Anterior cingulate cortex (tissue), 58 donors: Measurements from ENCODE around the gene NT5C2.

Experiments
- DNase-seq, 58 donors: peaks; one replicate each; lab custom pipeline; 2025; lab: John Stamatoyannopoulos, UW

The NT5C2 gene

DNA sequence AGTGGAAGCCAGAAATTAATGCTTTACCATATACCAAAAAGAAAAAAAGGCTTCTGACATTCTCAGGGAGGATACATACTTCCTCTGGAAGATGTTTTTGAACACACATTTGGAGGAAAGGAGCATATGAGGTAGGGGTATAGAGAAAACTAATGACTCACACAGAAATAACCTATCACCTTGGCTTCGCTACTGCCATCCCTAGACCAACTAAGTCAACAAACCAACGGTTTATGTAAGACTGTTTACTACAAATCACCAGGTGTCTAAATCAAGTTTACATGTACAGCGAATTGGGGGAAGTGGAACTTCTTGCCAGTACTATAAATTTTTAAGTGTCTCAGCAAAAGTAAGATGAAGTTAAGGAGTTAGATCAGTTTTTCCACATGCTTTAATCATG lies 96.9 kb downstream of the NT5C2 start:
- DNase-seq = no peak

- no peak for DNase-seq
These were observed 98.1 kb downstream of the NT5C2 start for GRCh38 chr10:103095005-103095404.

GRCh38 chr10:103090911-103091310 lies 102.2 kb downstream of the NT5C2 start:
- DNase-seq = no peak

DNA sequence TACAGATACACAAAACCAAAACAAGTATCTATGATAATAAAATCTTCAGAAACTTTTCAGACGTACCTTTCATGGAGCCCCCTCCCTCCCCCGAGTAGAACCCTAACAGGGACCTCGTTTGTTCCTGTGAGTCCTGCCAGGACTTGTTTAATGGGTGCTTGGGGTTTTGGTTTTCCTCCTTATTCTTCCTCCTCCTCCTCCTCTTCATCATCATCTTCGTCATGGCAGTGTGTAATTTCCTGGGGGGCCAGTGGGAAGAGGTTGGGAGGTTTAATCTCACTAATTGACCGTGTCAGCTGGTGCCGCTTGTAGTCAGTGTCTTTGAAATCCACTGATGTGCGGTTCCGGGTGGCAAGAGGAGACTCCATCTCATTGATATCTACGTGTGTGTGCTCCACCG lies 103.6 kb downstream of the NT5C2 start:
- no peak for DNase-seq

DNA sequence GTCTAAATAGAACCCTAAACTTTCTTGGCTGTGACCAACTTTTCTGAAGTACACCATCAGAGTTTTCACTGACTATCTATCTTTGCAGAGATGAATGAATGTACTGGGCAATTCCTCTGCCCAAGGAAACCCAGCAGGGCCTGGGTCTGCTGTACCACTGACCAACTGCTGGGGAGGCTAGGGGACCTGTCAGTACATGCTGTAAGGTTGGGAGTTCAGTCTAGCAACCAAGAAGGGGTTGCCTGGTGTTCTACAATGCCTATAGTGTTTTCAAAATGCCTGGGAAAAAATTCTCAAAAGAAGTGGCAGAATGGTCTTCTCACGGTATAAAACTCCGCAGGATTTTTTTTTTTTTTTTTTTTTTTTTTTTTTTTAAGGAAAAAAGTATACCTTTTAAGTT lies 106.3 kb downstream of the NT5C2 start:
- DNase-seq = no peak

DNA sequence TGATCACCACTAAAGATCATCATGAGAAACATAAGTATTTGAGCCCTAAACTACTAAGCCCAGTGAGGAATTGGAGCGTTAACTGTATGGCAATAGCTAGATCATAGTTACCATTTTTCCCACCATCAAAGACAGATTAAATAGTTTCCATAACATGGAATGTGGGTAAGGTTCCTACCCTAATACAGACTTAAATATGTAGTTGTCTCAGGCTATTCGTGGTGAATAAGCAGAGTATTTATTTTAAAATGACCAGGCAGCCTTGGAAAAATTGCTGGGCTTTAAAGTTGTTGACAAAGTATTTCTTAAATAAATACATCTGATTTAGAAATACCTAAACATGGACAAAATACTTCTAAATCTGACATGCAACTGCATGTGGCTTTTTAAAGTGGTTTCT lies 106.8 kb downstream of the NT5C2 start:
- no peak for DNase-seq

- DNase-seq = no peak
These were observed 109.1 kb downstream of the NT5C2 start for GRCh38 chr10:103083977-103084320.

DNA sequence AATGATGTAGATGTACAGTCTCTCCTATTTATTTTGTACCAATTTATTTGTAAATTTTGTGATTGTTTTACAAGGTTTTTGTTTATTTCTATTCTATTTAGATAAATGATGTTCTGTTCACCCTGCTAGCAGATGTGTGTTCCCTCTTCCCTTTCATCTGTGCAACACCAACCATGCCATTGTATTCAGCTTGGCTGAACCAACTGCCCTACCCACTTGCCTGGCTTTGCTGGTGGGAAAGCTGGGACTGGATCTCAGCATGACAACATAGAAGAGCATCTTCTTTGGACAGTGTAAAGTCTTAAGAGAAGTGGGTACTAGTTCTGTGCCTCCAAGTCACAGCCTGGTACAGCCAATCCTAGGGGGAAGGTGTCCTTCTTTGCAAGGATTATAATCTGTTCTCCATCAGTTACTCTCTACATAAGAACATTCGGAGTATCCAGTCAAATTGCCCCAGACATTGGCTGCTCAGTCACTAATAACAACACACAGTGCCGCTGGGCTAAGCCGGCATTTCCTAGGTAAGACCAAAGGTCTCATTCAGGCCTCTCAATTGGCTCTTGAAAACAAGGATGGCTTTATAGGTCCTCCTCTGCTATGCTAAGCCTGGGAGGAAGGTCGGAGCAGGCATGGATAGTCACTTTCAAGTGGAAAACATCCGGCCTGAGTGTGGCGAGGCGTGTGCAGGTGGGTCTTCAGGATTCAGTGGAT lies 109.7 kb downstream of the NT5C2 start:
- DNase-seq = peak in 13 of 58 donors; percentile 14 to 52 (median 27)

DNA sequence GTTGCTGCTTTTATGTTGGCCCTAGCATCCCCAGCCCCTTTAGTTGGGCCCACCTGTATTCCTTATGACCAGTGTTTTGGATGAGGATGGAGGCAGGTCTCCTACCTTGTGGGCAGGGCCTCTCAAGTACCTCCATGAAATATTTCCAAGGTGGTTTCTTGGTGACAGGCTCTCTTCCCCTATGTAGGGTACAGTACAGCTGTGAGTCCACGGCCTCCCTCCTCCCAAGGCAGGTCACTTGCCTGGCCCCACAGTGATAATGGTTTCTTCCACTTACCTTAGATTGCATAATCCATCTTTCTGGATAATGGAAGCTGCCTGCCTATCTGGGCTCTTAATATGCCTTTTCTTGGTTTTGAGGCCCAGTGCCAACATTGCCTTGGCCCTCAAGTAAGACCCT lies 110.4 kb downstream of the NT5C2 start:
- no peak for DNase-seq

DNA sequence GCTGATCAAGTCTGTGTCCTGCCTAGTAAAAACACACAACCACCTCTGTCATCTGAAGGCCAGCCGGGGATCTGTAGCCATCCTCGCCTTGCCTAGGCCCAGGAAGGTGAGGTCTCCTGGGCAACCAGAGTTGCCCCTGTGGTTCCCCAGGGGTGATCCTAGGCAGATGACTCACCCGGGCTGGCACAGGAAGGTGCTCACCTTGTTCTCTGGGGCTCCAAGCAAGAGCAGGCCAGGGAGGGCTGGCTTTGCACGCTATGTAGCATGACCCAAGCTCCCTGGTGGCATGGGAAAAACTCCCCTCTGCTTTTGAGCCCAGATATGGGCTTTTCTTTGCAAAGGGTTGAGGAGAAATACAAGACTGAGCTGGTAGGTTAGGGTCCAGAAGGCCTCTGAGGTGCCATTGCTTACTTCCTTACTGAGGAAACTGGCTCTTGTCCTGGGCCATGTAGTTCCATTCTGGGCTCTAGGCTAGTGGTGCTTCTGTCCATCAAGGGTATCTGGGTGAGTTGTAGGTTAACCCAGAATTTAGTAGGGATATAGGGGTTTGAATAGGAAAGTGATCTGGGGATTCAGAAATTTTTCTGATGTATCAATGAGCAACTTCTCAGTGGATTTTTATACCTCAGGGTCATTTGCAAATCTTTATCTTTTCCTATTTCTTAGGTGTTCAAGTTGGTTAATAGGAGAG lies 112.0 kb downstream of the NT5C2 start:
- no peak for DNase-seq

GRCh38 chr10:103079946-103080345 lies 113.1 kb downstream of the NT5C2 start:
- no peak for DNase-seq

DNA sequence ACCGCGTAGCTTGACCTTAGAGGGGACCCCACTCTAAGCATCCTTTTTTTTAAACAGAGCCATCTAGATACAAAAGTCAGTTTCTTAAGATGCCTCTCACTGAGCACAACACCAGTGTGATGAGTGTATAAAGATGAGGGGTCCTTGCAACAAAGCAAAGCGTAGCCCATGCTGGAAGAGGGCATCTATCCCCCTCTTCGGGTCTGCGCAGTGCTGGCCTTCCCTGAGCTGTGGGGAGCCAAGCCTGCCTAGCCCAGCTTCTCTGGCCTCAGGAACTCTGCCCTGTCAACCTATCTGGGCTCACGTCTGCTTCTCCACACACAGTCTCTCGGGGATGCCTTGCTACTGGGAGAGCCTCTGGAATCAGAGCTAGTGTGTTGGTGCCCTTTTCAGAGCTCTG lies 114.0 kb downstream of the NT5C2 start:
- DNase-seq = no peak

- no peak for DNase-seq
These were observed 114.4 kb downstream of the NT5C2 start for GRCh38 chr10:103078676-103079075.

DNA sequence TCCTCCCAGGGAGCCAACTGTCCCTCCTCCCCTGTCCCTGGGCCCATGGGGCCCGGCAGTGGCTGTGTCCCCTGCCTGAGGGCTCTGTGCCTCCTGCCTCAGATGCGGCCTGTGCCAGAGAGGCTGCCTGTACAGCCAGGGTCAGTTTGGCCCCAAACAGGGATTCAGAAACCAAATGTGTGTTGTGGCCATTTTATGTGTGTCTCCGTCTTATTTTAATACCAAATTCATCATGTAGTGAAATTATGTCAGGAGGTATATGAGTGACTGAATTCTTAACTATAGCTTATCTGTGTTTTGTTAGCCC lies 114.8 kb downstream of the NT5C2 start:
- no peak for DNase-seq

- DNase-seq = no peak
These were observed 115.4 kb downstream of the NT5C2 start for GRCh38 chr10:103077491-103078308.

DNA sequence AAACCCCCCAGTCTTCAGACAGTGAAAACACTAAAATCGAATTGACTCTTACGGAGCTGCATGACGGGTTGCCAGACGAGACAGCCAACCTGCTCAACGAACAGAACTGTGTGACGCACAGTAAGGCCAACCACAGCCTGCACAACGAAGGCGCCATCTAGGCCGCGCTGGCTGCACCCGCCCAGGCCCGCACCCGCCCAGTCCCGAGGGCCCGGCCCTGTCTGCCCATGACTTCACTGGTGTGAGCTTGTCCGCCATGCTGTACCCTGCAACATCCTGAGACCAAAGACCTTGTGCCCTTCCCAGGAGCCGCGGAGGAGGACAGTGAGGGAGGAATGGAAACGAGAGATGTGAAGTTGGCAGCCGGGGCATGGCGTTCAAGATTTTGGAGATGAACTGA lies 116.1 kb downstream of the NT5C2 start:
- no peak for DNase-seq

GRCh38 chr10:103072891-103073290 lies 120.2 kb downstream of the NT5C2 start:
- DNase-seq = no peak

GRCh38 chr10:103072276-103072675 lies 120.8 kb downstream of the NT5C2 start:
- no peak for DNase-seq

GRCh38 chr10:103069453-103070331 lies 123.4 kb downstream of the NT5C2 start:
- peak in 35 of 58 donors; percentile 1 to 69 (median 19) for DNase-seq

GRCh38 chr10:103067956-103068355 lies 125.1 kb downstream of the NT5C2 start:
- no peak for DNase-seq

DNA sequence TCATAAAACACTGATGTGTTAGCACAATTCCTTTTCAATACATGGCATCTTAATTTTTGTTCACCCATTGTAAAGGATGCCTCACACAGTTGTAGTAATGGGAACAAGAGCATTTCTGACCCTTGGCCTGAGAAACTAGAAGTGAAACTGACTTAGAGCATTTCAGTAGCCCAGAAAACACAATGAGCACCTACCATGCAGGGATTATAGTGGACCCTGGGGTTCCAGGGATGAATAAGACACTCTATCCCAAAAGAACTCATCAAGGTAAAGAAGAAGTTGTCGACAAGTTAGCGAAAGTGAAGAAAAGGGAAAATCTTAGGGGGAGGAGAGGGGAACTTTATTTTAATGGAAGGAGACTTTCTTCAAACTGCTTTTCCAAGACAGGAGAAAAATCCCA lies 125.6 kb downstream of the NT5C2 start:
- DNase-seq = no peak
